Fibroblast of lung (primary cell): ENCODE data around the gene NOSIP.

ENCODE experiments used
- CTCF ChIP-seq, 2 donors: IDR thresholded peaks in 1 of 2; conservative IDR thresholded peaks in 1 of 2; 1 replicate in 1 of 2; 2 replicates in 1 of 2; pipeline ENCODE4 v1.5.1; 2011 to 2012; ENCODE audit warnings: low read length in 2 of 2, control low read depth in 1 of 2, inconsistent platforms in 1 of 2, low read depth in 1 of 2, mild to moderate bottlenecking in 1 of 2
- EZH2 ChIP-seq: IDR thresholded peaks from 2 replicates; pipeline ENCODE4 v1.5.1; 2012; ENCODE audit warnings: low read length, control low read depth, mild to moderate bottlenecking; ENCODE audit errors: missing control alignments

GRCh38 chr19:49538643-49539042 is 41.7 kb downstream of the NOSIP start:
- TF ChIP-seq EZH2 (no peak), CTCF (conservative IDR thresholded peaks at IDR 0.05 in 1 of 2, IDR thresholded peaks at IDR 0.05 in 1 of 2; ENCODE audit: low read depth in 1 of 2, low read length in 2 of 2) (no peak)
